GM12873 (cell line): ENCODE results near the gene NIPAL4.
A peak's percentile ranks its signal among the peaks of the same experiment; 100 is the strongest.

Experiments used
- CTCF ChIP-seq: IDR thresholded peaks from 2 replicates; pipeline ENCODE4 v1.5.1; 2012; ENCODE audit warnings: low read depth, mild to moderate bottlenecking, moderate library complexity, low read length, control low read depth; ENCODE audit not compliant: insufficient read depth; ENCODE audit errors: missing control alignments

The NIPAL4 gene

GRCh38 chr5:157481666-157482065, 21.7 kb downstream of the NIPAL4 start:
- TF ChIP-seq CTCF = no peak

- TF ChIP-seq CTCF = no peak
These were observed 24.8 kb downstream of the NIPAL4 start for GRCh38 chr5:157484768-157485167.

GRCh38 chr5:157485340-157485739, 25.3 kb downstream of the NIPAL4 start:
- no peak for TF ChIP-seq CTCF

GRCh38 chr5:157485811-157486210, 25.8 kb downstream of the NIPAL4 start:
- no peak for TF ChIP-seq CTCF

GRCh38 chr5:157486221-157486681, 26.2 kb downstream of the NIPAL4 start:
- no peak for TF ChIP-seq CTCF

GRCh38 chr5:157486861-157487260, 26.8 kb downstream of the NIPAL4 start:
- TF ChIP-seq CTCF = peak; percentile 16

GRCh38 chr5:157487358-157487757, 27.3 kb downstream of the NIPAL4 start:
- no peak for TF ChIP-seq CTCF
